SH-SY5Y (cell line): ENCODE results near the gene MRPS25.

Experiments
- GATA2 ChIP-seq: IDR thresholded peaks from 2 replicates; pipeline ENCODE4 v1.6.1; 2011; ENCODE audit warnings: mild to moderate bottlenecking, low read depth, low read length
- GATA3 ChIP-seq: IDR thresholded peaks from 2 replicates; pipeline ENCODE4 v1.6.1; 2011; ENCODE audit warnings: low read depth, mild to moderate bottlenecking, low read length, moderate library complexity

DNA sequence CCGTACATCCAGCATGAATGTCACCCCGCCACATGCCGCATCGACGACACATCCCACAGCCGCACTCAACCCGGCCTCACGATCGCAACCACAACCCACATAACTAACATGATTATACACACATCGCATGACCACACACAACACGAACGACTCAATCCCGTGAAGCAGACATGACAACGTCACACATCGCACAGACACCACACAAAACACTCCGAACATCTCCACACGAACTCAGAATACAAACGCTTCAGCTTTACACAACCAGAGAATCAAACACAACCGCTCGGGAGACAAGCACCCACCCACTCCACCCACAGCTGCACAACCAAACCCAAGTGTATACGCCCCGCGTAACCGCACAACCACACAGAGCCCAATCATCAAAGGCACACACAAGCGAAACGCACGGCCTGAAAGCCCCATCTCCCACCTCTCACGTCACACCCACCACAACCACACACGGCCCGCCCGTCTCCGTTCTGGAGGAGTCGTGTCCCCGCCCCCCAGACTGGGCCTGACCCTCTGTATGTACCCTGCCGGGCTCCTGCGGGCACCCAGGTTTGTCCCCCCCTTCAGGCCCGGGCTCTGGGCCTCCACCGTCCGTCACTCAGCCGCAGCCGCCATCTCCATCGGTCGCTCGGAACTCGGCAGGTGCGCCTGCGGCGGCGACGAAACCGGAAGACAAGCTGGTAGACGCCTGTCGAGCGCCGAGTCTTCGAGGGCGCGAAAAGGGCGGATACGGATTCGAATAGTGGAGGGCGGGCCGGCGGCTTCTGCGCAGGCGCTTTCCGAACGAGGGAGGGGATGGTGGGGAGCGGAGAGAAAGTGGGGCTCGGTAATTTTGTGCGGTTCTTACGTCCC lies 33.6 kb upstream of the MRPS25 start, which contains the start of gene RBSN:
- TF ChIP-seq GATA2 (no peak), GATA3 (no peak)
